ENCODE measurements around the gene FBXW9. TPM values are rescaled to one million over a fixed set of nuclear protein-coding genes. Genes with fewer than 3 reads are reported as not detected.
A peak's percentile ranks its signal among the peaks of the same experiment; 100 is the strongest.

Gene FBXW9
- total RNA-seq, 2 experiments from 2014 or later, result 2.2 to 2.4 TPM

DNA sequence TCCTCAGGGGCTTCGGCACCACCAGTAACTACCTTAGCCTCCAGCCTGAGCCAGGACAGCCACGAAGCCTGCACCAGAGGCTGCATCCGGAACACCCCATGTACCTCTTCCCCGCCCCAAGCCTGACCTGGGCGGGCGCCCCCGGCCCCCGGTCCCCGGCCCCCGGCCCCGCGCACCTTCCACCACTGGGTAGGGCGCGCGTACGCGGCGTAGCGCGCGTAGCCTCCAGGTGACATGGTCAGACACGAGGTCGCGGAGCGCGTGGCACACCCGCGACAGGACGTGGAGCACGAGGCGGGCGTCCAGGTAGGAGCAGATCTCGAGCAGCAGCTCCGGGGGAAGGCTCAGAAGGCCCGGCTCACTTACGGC, 450 bp downstream of the FBXW9 start:
- H3K27me3 ChIP-seq (ENCODE audit: control insufficient read depth in 1 of 2, insufficient read depth in 2 of 2, low read length in 2 of 2), result no peaks in the 10 kb centered on the region
- H3K27ac ChIP-seq (ENCODE audit: low read depth in 1 of 2, low read length in 2 of 2), result peak overlapping the region in 1 of 2 donors; percentile 90
- Mint-ChIP-seq H3K9me3 (no peaks in the 10 kb centered on the region), H3K27ac (peak overlapping the region; percentile 95), H3K4me3 (peak overlapping the region; percentile 92), H3K4me1 (ENCODE audit: low read depth) (peaks cover 11% of the 10 kb centered on the region), H3K27me3 (no peaks in the 10 kb centered on the region), H3K36me3 (ENCODE audit: low read depth) (peaks cover 21% of the 10 kb centered on the region)
- ChIA-PET POLR2A (interaction anchor here (1.0 to 2.7 kb wide), 6 partner anchors 15 to 84 kb away, joined by 3 to 27 read pairs (median 6); partner anchors contain the start of genes DHPS, GET3 and ZNF791), CTCF (interaction anchor here (0.7 to 1.9 kb wide), 4 partner anchors 24 to 82 kb away, joined by 3 to 4 read pairs (median 4); no protein-coding TSS in a partner anchor)
- peaks cover 23% of the 10 kb centered on the region for H3K4me1 ChIP-seq (ENCODE audit: insufficient read depth, low read length)
- TF ChIP-seq, protein P1, sequence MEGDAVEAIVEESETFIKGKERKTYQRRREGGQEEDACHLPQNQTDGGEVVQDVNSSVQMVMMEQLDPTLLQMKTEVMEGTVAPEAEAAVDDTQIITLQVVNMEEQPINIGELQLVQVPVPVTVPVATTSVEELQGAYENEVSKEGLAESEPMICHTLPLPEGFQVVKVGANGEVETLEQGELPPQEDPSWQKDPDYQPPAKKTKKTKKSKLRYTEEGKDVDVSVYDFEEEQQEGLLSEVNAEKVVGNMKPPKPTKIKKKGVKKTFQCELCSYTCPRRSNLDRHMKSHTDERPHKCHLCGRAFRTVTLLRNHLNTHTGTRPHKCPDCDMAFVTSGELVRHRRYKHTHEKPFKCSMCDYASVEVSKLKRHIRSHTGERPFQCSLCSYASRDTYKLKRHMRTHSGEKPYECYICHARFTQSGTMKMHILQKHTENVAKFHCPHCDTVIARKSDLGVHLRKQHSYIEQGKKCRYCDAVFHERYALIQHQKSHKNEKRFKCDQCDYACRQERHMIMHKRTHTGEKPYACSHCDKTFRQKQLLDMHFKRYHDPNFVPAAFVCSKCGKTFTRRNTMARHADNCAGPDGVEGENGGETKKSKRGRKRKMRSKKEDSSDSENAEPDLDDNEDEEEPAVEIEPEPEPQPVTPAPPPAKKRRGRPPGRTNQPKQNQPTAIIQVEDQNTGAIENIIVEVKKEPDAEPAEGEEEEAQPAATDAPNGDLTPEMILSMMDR (IDR thresholded peaks at IDR 0.05), result no peak
- peak; percentile 40 for ATAC-seq (ENCODE audit: poor library complexity)
- peaks cover 6% of the 10 kb centered on the region for H3K36me3 ChIP-seq (ENCODE audit: insufficient read depth, low read length)
- intact Hi-C loops (cut with DNase I, micrococcal nuclease), result loop anchor here (1.0 to 10.0 kb wide), 4 partner anchors 14 to 1191 kb away; partner anchors contain the start of genes DHPS (in 1 of the 2) and ZNF653 (in 1 of the 2)
- peak overlapping the region; percentile 98 for H3K4me3 ChIP-seq (ENCODE audit: low read length)
- peak in 1 of 14 experiments; percentile 8 for DNase-seq
- no peaks in the 10 kb centered on the region for H3K9me3 ChIP-seq (ENCODE audit: control insufficient read depth in 1 of 2, insufficient read depth in 1 of 2, low read length in 2 of 2)

DNA sequence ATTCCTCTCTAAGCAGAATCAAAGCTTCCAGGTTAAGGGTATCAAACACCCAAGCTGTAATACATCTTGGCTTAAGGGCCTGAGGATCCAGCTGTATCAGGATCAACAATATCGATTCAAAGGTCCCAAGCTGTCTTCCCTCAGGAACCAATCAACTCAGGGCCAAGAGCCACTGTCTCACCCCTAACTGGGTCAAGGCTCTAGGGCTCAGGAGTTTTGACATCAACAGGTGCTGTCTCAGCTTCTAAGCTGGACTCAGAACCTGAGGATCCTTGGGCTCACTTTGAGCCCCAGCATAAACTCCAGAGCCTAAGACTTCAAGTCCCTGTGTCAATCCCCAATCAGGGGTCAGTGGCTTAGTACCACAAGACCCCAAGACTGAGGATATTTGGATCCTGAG, 917 bp downstream of the FBXW9 start:
- Mint-ChIP-seq H3K36me3 (ENCODE audit: low read depth) (peaks cover 16% of the 10 kb centered on the region), H3K4me3 (peak overlapping the region; percentile 79), H3K4me1 (ENCODE audit: low read depth) (peaks cover 11% of the 10 kb centered on the region), H3K27me3 (no peaks in the 10 kb centered on the region), H3K9me3 (no peaks in the 10 kb centered on the region), H3K27ac (no peak overlapping the region)
- Histone ChIP-seq H3K4me1 (ENCODE audit: insufficient read depth, low read length) (peaks cover 23% of the 10 kb centered on the region), H3K4me3 (ENCODE audit: low read length) (peak overlapping the region; percentile 98), H3K9me3 (ENCODE audit: control insufficient read depth in 1 of 2, insufficient read depth in 1 of 2, low read length in 2 of 2) (no peaks in the 10 kb centered on the region), H3K27me3 (ENCODE audit: control insufficient read depth in 1 of 2, insufficient read depth in 2 of 2, low read length in 2 of 2) (no peaks in the 10 kb centered on the region), H3K27ac (ENCODE audit: low read depth in 1 of 2, low read length in 2 of 2) (no peak overlapping the region), H3K36me3 (ENCODE audit: insufficient read depth, low read length) (peaks cover 2% of the 10 kb centered on the region)
- POLR2A ChIA-PET, result interaction anchor here (2.1 to 2.7 kb wide), 2 partner anchors 14 to 27 kb away, joined by 12 to 27 read pairs; partner anchors contain the start of gene DHPS
- ATAC-seq (ENCODE audit: poor library complexity) (no peak), DNase-seq (no peak)
- CTCF ChIA-PET, result interaction anchor here (1.0 kb wide), 1 partner anchor 82 kb away, joined by 3 read pairs; no protein-coding TSS in a partner anchor
- TF ChIP-seq, protein P1 (IDR thresholded peaks at IDR 0.05), result no peak
- intact Hi-C loops (cut with DNase I, micrococcal nuclease), result loop anchor here in 1 of 2 experiments (10.0 kb wide), 1 partner anchor 1191 kb away; the partner anchor contains the start of gene ZNF653

DNA sequence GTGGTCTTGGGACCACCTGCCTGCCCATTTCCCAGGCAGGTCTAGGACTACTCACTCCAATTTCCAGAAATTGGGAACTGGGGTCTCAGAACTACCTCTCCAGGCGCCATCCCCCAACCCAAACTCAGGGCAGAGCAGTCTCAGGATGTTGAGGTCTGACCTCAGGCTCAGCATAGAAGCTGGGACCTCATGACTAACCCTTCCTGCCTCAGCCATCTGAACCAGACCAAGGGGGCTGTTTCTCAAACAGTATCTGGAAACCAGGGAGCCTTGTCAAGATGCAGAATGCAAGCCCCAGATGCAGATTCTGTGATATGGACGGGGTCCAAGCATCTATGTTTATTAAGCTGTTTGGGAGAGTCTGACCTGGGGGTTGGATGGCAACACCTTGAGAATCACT, 1.3 kb downstream of the FBXW9 start:
- TF ChIP-seq, protein P1 (IDR thresholded peaks at IDR 0.05), result no peak
- no peaks in the 10 kb centered on the region for H3K27me3 ChIP-seq (ENCODE audit: control insufficient read depth in 1 of 2, insufficient read depth in 2 of 2, low read length in 2 of 2)
- no peaks in the 10 kb centered on the region for H3K9me3 ChIP-seq (ENCODE audit: control insufficient read depth in 1 of 2, insufficient read depth in 1 of 2, low read length in 2 of 2)
- Mint-ChIP-seq H3K4me3 (peak overlapping the region; percentile 20), H3K27me3 (no peaks in the 10 kb centered on the region), H3K27ac (no peak overlapping the region), H3K4me1 (ENCODE audit: low read depth) (peaks cover 11% of the 10 kb centered on the region), H3K36me3 (ENCODE audit: low read depth) (peaks cover 16% of the 10 kb centered on the region), H3K9me3 (no peaks in the 10 kb centered on the region)
- ATAC-seq (ENCODE audit: poor library complexity) (no peak), DNase-seq (no peak)
- H3K27ac ChIP-seq (ENCODE audit: low read depth in 1 of 2, low read length in 2 of 2), result no peak overlapping the region
- H3K36me3 ChIP-seq (ENCODE audit: insufficient read depth, low read length), result peaks cover 2% of the 10 kb centered on the region
- ChIA-PET POLR2A (interaction anchor here (2.1 to 2.7 kb wide), 2 partner anchors 14 to 27 kb away, joined by 12 to 27 read pairs; partner anchors contain the start of gene DHPS), CTCF (interaction anchor here (1.0 kb wide), 1 partner anchor 82 kb away, joined by 3 read pairs; no protein-coding TSS in a partner anchor)
- peaks cover 23% of the 10 kb centered on the region for H3K4me1 ChIP-seq (ENCODE audit: insufficient read depth, low read length)
- H3K4me3 ChIP-seq (ENCODE audit: low read length), result no peak overlapping the region
- intact Hi-C loops (cut with DNase I, micrococcal nuclease), result loop anchor here in 1 of 2 experiments (10.0 kb wide), 1 partner anchor 1190 kb away; the partner anchor contains the start of gene ZNF653
